GM12873 (cell line): ENCODE results near the gene KRTAP1-1.
"Not testable (repeated sequence)": the region's sequence is repeated elsewhere in the genome, so short reads cannot be mapped to it uniquely, and the experiment has no call there.

Experiments
- TF ChIP-seq, protein P1 (sequence below): IDR thresholded peaks from 2 replicates; pipeline ENCODE4 v1.5.1; 2012; ENCODE audit warnings: low read depth, mild to moderate bottlenecking, moderate library complexity, low read length, control low read depth; ENCODE audit not compliant: insufficient read depth; ENCODE audit errors: missing control alignments

The KRTAP1-1 gene

DNA sequence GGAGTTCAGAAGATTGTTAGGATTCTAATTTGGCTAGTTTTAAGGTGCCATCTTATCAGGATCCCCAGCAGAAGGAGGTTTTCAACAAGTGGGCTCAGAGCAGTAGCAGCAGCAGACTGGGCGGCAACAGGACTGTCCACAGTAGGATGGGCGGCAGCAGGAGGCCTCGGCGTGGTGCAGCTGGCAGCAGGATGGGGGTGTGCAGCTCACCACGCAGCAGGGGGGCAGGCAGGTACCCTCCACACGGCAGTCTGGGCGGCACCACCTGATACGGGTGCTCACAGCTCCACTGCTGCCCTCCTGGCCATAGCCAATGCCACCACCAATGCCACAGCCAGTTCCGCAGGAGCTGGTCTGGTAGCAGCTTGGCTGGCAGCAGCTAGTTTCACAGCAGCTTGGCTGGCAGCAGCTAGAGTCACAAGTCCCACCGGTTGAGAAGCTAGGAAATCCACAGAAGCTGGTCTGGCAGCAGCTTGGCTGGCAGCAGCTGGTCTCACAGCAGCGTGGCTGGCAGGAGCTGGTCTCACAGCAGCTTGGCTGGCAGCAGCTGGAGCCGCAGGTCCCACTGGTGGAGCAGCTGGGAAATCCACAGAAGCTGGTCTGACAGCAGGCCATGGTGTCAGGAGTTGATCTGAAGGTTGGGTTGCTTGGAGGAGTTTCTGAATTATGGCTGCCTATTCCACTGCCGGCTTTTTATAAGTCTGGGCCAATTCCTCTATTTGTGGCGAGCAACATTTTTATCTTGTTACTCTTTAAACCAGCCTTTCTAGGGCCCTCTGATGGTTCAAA is at the start of gene KRTAP1-1:
KRTAP1-1 (minus strand) TSS at position 668 of the 789 bp plus-strand sequence; CDS start at position 615, 53 bp downstream.
- TF ChIP-seq, protein P1, sequence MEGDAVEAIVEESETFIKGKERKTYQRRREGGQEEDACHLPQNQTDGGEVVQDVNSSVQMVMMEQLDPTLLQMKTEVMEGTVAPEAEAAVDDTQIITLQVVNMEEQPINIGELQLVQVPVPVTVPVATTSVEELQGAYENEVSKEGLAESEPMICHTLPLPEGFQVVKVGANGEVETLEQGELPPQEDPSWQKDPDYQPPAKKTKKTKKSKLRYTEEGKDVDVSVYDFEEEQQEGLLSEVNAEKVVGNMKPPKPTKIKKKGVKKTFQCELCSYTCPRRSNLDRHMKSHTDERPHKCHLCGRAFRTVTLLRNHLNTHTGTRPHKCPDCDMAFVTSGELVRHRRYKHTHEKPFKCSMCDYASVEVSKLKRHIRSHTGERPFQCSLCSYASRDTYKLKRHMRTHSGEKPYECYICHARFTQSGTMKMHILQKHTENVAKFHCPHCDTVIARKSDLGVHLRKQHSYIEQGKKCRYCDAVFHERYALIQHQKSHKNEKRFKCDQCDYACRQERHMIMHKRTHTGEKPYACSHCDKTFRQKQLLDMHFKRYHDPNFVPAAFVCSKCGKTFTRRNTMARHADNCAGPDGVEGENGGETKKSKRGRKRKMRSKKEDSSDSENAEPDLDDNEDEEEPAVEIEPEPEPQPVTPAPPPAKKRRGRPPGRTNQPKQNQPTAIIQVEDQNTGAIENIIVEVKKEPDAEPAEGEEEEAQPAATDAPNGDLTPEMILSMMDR = not testable (repeated sequence)

DNA sequence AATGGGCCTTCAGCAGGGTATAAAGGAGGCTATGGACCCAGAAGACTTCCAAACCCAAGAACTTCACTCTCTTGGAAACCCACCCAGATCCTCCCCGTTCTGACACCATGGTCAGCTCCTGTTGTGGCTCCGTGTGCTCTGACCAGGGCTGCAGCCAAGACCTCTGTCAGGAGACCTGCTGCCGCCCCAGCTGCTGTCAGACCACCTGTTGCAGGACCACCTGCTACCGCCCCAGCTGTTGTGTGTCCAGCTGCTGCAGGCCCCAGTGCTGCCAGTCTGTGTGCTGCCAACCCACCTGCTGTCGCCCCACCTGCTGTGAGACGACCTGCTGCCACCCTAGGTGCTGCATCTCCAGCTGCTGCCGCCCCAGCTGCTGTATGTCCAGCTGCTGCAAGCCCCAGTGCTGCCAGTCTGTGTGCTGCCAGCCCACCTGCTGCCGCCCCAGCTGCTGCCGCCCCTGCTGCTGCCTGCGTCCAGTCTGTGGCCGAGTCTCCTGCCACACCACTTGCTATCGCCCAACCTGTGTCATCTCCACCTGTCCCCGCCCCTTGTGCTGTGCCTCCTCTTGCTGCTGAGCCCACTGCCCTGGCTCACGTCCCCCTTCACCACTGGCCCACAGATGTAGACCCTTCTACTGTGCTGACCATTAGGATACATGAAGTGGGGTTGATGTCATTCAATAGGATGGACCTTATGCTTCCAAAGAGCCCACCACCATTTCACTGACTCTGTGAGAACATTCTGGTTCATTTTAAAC is 43.0 kb upstream of the KRTAP1-1 start, which contains the start of gene KRTAP4-7:
KRTAP4-7 (plus strand) TSS at position 51 of the 757 bp plus-strand sequence; CDS start at position 108, 57 bp downstream.
- TF ChIP-seq, protein P1 = not testable (repeated sequence)

DNA sequence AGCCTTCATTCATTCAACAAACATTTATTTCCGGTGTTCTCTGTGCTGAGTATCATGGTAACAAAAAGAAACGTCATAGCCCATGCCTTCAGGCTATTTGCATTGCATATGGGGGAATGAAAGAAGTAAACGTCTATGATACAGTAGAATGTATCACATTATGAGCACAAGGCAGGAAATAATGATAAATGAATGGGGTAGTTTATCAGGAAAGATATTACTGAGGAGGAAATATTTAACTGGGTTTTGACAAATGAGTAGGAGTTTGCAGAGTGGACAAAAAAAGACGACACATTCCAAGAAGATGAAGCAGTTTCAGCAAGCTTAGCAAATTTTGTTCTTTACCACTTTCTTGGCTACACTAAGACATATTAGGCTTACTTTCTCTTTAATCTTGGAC is 41.4 kb upstream of the KRTAP1-1 start:
- TF ChIP-seq, protein P1 = no peak

DNA sequence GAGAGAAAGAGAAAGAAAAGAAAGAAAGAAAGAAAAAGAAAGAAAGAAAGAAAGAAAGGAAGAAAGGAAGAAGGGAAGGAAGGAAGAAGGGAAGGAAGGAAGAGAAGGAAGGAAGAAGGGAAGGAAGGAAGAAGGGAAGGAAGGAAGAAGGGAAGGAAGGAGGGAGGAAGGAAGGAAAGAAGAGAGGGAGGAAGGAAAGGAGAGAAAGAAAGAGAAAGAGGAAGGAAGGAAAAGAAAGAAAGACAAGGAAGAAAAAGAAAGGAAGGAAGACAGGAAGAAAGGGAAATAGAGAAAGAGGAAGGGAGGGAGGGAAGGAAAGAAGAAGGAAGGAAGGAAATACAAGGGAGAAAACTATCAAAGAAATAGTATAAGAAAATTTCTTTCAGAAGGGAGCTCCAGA is 35.5 kb upstream of the KRTAP1-1 start:
- TF ChIP-seq, protein P1 = no peak

DNA sequence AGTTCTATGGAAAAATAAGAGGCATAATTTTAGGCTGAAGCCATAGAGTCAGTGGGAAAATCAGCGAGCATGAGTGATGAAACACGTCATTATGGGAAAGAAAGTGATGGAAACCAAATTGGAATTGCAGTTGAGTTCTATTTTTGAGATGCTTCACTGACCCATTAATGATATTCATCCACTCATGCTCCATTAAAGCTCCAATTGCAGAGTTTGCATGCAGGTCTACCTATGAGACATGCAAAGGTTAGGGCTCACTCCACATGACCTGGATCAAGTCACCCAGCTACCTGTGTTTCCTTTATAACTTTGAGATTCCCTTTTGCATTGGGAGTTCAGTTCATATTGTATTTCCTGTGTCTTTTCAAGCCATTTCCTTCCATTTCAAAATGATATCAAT is 32.4 kb upstream of the KRTAP1-1 start:
- TF ChIP-seq, protein P1 = no peak

DNA sequence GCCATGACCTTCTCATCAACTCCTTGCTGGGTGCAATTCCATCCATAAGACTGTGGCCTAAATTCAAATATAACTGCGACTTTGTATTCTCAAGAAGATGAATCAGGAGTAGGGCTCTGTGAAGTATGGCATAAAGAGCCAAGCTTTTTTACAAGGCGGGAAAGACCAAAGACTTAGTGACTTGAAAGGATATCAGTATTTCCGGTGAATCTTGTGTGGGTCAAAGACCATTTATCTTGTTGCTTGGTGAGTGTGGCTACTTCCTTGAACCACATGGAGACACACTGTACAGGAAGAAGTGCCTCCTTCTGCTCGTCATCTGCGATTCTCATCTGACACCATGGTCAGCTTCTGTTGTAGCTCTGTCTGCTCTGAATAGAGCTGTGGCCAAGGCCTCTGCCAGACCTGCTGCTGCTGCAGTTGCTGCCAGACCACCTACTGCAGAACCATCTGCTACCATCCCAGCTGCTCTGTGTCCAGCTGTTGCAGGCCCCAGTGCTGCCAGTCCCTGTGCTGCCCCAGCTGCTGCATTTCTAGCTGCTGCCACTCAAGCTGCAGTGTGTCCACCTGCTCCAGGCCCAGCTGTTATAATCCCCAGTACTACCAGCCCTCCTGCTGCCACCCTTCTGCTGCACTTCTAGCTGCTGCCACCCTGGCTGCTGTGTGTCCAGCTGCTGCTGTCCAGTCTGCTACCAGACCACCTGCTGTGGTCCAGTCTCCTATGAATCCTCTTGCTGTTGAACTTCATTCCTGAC is 30.5 kb upstream of the KRTAP1-1 start:
- TF ChIP-seq, protein P1 = no peak
